Ovary (tissue), 3 donors: ENCODE data around the gene SEC23B.

Experiments
- POLR2A ChIP-seq: fragments of 450-650 bp; IDR thresholded peaks from one replicate; pipeline ENCODE4 v1.6.1; 2017; ENCODE audit warnings: antibody characterized with exemption, mild to moderate bottlenecking, moderate library complexity
- TF ChIP-seq, protein P1 (sequence below), 3 donors: fragments of 450-650 bp in 2 of 3; fragments of 200-600 bp in 1 of 3; IDR thresholded peaks; one replicate each; pipeline versions ENCODE4 v1.5.1 to v1.8.0; 2016 to 2022; ENCODE audit warnings: antibody characterized with exemption in 3 of 3, mild to moderate bottlenecking in 1 of 3
- donor health status: DM: no; HTN: no; CAD: no.

- TF ChIP-seq, protein P1, sequence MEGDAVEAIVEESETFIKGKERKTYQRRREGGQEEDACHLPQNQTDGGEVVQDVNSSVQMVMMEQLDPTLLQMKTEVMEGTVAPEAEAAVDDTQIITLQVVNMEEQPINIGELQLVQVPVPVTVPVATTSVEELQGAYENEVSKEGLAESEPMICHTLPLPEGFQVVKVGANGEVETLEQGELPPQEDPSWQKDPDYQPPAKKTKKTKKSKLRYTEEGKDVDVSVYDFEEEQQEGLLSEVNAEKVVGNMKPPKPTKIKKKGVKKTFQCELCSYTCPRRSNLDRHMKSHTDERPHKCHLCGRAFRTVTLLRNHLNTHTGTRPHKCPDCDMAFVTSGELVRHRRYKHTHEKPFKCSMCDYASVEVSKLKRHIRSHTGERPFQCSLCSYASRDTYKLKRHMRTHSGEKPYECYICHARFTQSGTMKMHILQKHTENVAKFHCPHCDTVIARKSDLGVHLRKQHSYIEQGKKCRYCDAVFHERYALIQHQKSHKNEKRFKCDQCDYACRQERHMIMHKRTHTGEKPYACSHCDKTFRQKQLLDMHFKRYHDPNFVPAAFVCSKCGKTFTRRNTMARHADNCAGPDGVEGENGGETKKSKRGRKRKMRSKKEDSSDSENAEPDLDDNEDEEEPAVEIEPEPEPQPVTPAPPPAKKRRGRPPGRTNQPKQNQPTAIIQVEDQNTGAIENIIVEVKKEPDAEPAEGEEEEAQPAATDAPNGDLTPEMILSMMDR (IDR thresholded peaks at IDR 0.05) = no peak
- no peak for TF ChIP-seq POLR2A
These were observed 40.7 kb downstream of the SEC23B start for GRCh38 chr20:18548465-18548864.
